ENCODE data around the gene MAP2K7. TPM values are rescaled to one million over a fixed set of nuclear protein-coding genes. Genes with fewer than 3 reads are reported as not detected.

Gene MAP2K7
- total RNA-seq, 6 experiments from 2014 or later, result 9.7 to 22.1 (median 15.6) TPM

GRCh38 chr19:7922836-7923195 is 19.1 kb downstream of the MAP2K7 start:
- Histone ChIP-seq H3K9me3 (no peaks in the 10 kb centered on the region), H3K36me3 (peaks cover 0 to 8% (median 0%) of the 10 kb centered on the region in 4 donors), H3K4me1 (peaks cover 0 to 26% (median 12%) of the 10 kb centered on the region in 4 donors), H3K4me3 (no peak overlapping the region), H3K27ac (no peak overlapping the region), H3K27me3 (no peaks in the 10 kb centered on the region)
- no peak for ATAC-seq
- intact Hi-C loops (cut with DNase I), result no loop called here
- no peak for TF ChIP-seq POLR2A (IDR thresholded peaks at IDR 0.05)
- TF ChIP-seq, protein P1, sequence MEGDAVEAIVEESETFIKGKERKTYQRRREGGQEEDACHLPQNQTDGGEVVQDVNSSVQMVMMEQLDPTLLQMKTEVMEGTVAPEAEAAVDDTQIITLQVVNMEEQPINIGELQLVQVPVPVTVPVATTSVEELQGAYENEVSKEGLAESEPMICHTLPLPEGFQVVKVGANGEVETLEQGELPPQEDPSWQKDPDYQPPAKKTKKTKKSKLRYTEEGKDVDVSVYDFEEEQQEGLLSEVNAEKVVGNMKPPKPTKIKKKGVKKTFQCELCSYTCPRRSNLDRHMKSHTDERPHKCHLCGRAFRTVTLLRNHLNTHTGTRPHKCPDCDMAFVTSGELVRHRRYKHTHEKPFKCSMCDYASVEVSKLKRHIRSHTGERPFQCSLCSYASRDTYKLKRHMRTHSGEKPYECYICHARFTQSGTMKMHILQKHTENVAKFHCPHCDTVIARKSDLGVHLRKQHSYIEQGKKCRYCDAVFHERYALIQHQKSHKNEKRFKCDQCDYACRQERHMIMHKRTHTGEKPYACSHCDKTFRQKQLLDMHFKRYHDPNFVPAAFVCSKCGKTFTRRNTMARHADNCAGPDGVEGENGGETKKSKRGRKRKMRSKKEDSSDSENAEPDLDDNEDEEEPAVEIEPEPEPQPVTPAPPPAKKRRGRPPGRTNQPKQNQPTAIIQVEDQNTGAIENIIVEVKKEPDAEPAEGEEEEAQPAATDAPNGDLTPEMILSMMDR (IDR thresholded peaks at IDR 0.05), result no peak
- WGBS (ENCODE audit: insufficient coverage, low coverage, low lambda C conversion rate, missing lambda C conversion rate), result 91% methylated on average over 3 of the region's 8 CpGs
- peak in 1 of 3 donors; percentile 49 for DNase-seq

GRCh38 chr19:7923295-7924191 is 19.9 kb downstream of the MAP2K7 start:
- H3K9me3 ChIP-seq, result no peaks in the 10 kb centered on the region
- TF ChIP-seq, protein P1 (IDR thresholded peaks at IDR 0.05), result no peak
- no peak for TF ChIP-seq POLR2A (IDR thresholded peaks at IDR 0.05)
- ATAC-seq, result no peak
- intact Hi-C loops (cut with DNase I), result no loop called here
- 84% methylated on average over 7 of the region's 31 CpGs for WGBS (ENCODE audit: insufficient coverage, low coverage, low lambda C conversion rate, missing lambda C conversion rate)
- H3K4me1 ChIP-seq, result peaks cover 0 to 18% (median 8%) of the 10 kb centered on the region in 4 donors
- H3K36me3 ChIP-seq, result peaks cover 0 to 8% (median 0%) of the 10 kb centered on the region in 4 donors
- H3K27ac ChIP-seq, result no peak overlapping the region
- H3K27me3 ChIP-seq, result no peaks in the 10 kb centered on the region
- no peak overlapping the region for H3K4me3 ChIP-seq
- DNase-seq, result peak in 2 of 3 donors; percentile 51 to 53

DNA sequence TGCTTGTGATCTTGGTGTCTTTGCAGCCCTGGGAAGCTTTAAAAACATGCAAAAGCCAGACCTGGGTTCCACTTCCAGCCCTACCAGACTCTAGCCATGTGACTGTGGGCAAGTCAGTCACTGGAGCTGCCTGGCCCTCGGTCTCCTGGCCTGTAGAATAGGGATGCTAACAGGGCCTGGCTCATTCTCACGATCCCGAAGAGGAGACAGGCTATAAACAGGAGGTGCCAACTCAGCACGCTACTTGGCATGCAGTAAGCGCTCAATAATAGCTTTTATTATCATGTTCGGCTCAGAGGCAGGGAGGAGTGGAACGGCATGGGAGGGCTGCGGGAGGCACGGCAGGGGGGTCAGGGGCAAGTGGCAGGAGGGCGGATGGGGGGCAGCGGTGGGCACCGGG is 20.6 kb downstream of the MAP2K7 start:
- ATAC-seq, result no peak
- peaks cover 0 to 8% (median 0%) of the 10 kb centered on the region in 4 donors for H3K36me3 ChIP-seq
- H3K4me1 ChIP-seq, result peaks cover 0 to 16% (median 8%) of the 10 kb centered on the region in 4 donors
- H3K27ac ChIP-seq, result no peak overlapping the region
- WGBS (ENCODE audit: insufficient coverage, low coverage, low lambda C conversion rate, missing lambda C conversion rate), result 56% methylated on average over 9 of the region's 12 CpGs
- no peak overlapping the region for H3K4me3 ChIP-seq
- TF ChIP-seq, protein P1 (IDR thresholded peaks at IDR 0.05), result no peak
- no peak for TF ChIP-seq POLR2A (IDR thresholded peaks at IDR 0.05)
- intact Hi-C loops (cut with DNase I), result no loop called here
- H3K9me3 ChIP-seq, result no peaks in the 10 kb centered on the region
- H3K27me3 ChIP-seq, result no peaks in the 10 kb centered on the region
- DNase-seq, result no peak

DNA sequence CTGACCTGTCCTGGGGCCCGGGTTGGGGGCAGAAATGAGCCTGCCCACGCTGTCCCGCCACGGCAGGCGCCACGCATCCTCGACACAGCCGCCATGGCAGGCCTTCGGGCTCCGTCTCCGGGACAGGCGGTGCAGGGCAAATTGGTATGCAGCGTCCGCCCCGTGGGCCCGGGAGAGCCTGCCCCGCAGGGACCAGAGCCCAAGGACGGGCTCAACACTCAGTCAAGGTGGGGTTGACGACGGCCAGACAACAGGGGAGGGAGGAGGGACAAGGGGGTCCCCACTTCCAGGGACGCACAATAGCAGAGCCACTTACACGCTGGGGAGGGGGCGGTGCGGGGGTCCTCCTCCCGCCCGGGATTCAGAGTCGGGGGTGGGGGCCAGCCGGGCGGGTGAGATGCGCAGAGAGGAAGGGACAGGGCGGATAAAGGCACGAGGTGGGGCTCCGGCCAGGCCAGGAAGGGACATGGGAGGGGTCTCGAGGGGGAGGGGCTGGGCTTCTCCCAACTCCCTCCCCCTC is 21.0 kb downstream of the MAP2K7 start:
- Histone ChIP-seq H3K9me3 (no peaks in the 10 kb centered on the region), H3K4me1 (peaks cover 0 to 16% (median 8%) of the 10 kb centered on the region in 4 donors), H3K27me3 (no peaks in the 10 kb centered on the region), H3K27ac (no peak overlapping the region), H3K36me3 (peaks cover 0 to 8% (median 0%) of the 10 kb centered on the region in 4 donors), H3K4me3 (peak overlapping the region in 1 of 3 donors; percentile 33)
- intact Hi-C loops (cut with DNase I), result no loop called here
- 10% methylated on average over 11 of the region's 34 CpGs for WGBS (ENCODE audit: insufficient coverage, low coverage, low lambda C conversion rate, missing lambda C conversion rate)
- TF ChIP-seq, protein P1 (IDR thresholded peaks at IDR 0.05), result no peak
- TF ChIP-seq POLR2A (IDR thresholded peaks at IDR 0.05), result no peak
- peak in 2 of 3 donors; percentile 32 to 57 for DNase-seq
- no peak for ATAC-seq
